K562 (cell line): Measurements from ENCODE around the gene PRSS27. TPM values are rescaled to one million over a fixed set of nuclear protein-coding genes. Genes with fewer than 3 reads are reported as not detected.

Source experiments
- ATF4 ChIP-seq: fragments of 450-650 bp; formaldehyde crosslinking; IDR thresholded peaks from 2 replicates; pipeline ENCODE4 v1.4.0; 2022; ENCODE audit warnings: mild to moderate bottlenecking, moderate library complexity
- CC2D1A ChIP-seq: fragments of 450-650 bp; IDR thresholded peaks from 2 replicates; pipeline ENCODE4 v1.6.1; 2017; ENCODE audit warnings: mild to moderate bottlenecking
- CCNT2 ChIP-seq: IDR thresholded peaks from 2 replicates; pipeline ENCODE4 v1.6.1; 2011; ENCODE audit warnings: borderline replicate concordance, low read depth, mild to moderate bottlenecking, moderate library complexity, mixed read lengths, low read length; ENCODE audit not compliant: insufficient read length; ENCODE audit errors: extremely low read depth
- KLF10 ChIP-seq: fragments of 250-450 bp; sonication (Bioruptor Pico); IDR thresholded peaks from 2 replicates; pipeline ENCODE4 v1.6.1; 2021; ENCODE audit warnings: matching md5 sums
- RBM25 ChIP-seq: fragments of 200-400 bp; formaldehyde crosslinking; IDR thresholded peaks from 2 replicates; pipeline ENCODE4 v1.6.1; 2018; ENCODE audit warnings: low read length, low read depth, moderate library complexity; ENCODE audit not compliant: severe bottlenecking
- RERE ChIP-seq: sonication (generic); formaldehyde crosslinking; IDR thresholded peaks from 2 replicates; pipeline ENCODE4 v1.8.0; 2023; ENCODE audit warnings: missing genetic modification reagents, mild to moderate bottlenecking, borderline replicate concordance
- polyA plus RNA-seq, 8 experiments: library from polyadenylated mRNA; depleted of rRNA in 4 of 8; stranded (reverse) in 5 of 8; unstranded in 3 of 8; fragments of >200 nt; fragmentation: Nextera tagmentation in 2 of 8; fragmentation: Illumina TruSeq in 1 of 8; extraction: Ambion mirVana in 2 of 8; extraction: Trizol in 1 of 8; gene quantifications; 2 replicates each; pipeline versions ENCODE4 v1.2.1 to v1.2.3, GENCODE V29; 2011 to 2014; ENCODE audit warnings: inconsistent platforms in 1 of 8, missing spikeins in 1 of 8
- total RNA-seq, 7 experiments: library from RNA; depleted of rRNA in 6 of 7; stranded (reverse); fragments of >200 nt in 6 of 7; fragmentation: Illumina TruSeq in 2 of 7; extraction: Trizol in 2 of 7; gene quantifications; 2 replicates each; pipeline versions ENCODE4 v1.2.1 to v1.2.3, GENCODE V29; 2011 to 2021; ENCODE audit warnings: low replicate concordance in 1 of 7
- TF ChIP-seq, protein P1 (sequence below): fragments of 250-450 bp; sonication (Bioruptor Pico); IDR thresholded peaks from 2 replicates; pipeline ENCODE4 v1.4.0; 2020; ENCODE audit warnings: mild to moderate bottlenecking, moderate library complexity, borderline replicate concordance
- TF ChIP-seq, protein P2 (sequence below): fragments of 250-450 bp; sonication (Bioruptor Pico); IDR thresholded peaks from 2 replicates; pipeline ENCODE4 v1.5.0; 2022; ENCODE audit warnings: mild to moderate bottlenecking
- TF ChIP-seq, protein P3 (sequence below): fragments of 450-650 bp; formaldehyde crosslinking; IDR thresholded peaks from 2 replicates; pipeline ENCODE4 v1.4.0; 2022; ENCODE audit warnings: missing genetic modification characterization
- TF ChIP-seq, protein P4 (sequence below), 2 experiments: fragments of 450-650 bp; conservative IDR thresholded peaks; 2 replicates each; pipeline ENCODE4 v1.6.1; 2017; ENCODE audit warnings: mild to moderate bottlenecking in 2 of 2, moderate library complexity in 2 of 2

Gene PRSS27
- total and polyA plus RNA-seq, 9 of the 15 experiments (the other 6 are each of a cell fraction or from before 2014, with no cell fraction given) = 0.09 to 0.20 (median 0.17) TPM; not detected in 5

DNA sequence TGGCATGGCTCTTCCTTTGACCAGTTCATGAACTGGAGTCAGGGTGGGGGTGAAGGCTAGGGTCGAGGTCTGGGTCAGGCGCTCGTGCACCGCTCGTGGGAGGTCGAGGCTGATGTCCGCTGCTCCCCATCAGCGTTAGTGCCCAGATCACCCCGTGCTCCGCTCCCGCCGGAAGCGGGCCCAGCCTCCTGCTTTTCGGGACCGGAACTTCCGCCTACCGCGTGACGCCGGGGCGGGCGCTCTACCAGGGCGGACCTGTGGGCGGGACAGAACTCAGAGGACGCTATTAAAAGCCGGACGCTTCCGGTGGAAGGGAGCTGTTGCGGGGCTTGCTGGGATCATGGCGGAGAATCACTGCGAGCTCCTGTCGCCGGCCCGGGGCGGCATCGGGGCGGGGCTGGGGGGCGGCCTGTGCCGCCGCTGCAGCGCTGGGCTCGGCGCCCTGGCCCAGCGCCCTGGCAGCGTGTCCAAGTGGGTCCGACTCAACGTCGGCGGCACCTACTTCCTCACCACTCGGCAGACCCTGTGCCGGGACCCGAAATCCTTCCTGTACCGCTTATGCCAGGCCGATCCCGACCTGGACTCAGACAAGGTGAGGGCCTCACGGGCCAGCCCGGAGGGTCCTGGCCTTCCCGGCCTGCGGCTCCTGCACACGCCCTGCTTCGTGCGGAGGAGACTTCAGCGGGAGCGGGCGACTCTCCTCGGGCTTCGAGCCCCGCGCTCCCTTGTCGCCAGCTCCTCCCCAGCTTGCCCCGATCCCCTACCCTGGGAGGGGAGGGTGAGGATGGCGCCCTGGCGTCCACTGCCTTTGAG, 37.6 kb downstream of the PRSS27 start, which contains the start of gene KCTD5 (continued):
- TF ChIP-seq, protein P1, sequence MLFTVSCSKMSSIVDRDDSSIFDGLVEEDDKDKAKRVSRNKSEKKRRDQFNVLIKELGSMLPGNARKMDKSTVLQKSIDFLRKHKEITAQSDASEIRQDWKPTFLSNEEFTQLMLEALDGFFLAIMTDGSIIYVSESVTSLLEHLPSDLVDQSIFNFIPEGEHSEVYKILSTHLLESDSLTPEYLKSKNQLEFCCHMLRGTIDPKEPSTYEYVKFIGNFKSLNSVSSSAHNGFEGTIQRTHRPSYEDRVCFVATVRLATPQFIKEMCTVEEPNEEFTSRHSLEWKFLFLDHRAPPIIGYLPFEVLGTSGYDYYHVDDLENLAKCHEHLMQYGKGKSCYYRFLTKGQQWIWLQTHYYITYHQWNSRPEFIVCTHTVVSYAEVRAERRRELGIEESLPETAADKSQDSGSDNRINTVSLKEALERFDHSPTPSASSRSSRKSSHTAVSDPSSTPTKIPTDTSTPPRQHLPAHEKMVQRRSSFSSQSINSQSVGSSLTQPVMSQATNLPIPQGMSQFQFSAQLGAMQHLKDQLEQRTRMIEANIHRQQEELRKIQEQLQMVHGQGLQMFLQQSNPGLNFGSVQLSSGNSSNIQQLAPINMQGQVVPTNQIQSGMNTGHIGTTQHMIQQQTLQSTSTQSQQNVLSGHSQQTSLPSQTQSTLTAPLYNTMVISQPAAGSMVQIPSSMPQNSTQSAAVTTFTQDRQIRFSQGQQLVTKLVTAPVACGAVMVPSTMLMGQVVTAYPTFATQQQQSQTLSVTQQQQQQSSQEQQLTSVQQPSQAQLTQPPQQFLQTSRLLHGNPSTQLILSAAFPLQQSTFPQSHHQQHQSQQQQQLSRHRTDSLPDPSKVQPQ (CRISPR knock-in tag) = no peak
- TF ChIP-seq KLF10 (CRISPR knock-in tag) = no peak
- no peak for TF ChIP-seq CC2D1A
- TF ChIP-seq, protein P2, sequence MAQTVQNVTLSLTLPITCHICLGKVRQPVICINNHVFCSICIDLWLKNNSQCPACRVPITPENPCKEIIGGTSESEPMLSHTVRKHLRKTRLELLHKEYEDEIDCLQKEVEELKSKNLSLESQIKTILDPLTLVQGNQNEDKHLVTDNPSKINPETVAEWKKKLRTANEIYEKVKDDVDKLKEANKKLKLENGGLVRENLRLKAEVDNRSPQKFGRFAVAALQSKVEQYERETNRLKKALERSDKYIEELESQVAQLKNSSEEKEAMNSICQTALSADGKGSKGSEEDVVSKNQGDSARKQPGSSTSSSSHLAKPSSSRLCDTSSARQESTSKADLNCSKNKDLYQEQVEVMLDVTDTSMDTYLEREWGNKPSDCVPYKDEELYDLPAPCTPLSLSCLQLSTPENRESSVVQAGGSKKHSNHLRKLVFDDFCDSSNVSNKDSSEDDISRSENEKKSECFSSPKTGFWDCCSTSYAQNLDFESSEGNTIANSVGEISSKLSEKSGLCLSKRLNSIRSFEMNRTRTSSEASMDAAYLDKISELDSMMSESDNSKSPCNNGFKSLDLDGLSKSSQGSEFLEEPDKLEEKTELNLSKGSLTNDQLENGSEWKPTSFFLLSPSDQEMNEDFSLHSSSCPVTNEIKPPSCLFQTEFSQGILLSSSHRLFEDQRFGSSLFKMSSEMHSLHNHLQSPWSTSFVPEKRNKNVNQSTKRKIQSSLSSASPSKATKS = no peak
- TF ChIP-seq, protein P3, sequence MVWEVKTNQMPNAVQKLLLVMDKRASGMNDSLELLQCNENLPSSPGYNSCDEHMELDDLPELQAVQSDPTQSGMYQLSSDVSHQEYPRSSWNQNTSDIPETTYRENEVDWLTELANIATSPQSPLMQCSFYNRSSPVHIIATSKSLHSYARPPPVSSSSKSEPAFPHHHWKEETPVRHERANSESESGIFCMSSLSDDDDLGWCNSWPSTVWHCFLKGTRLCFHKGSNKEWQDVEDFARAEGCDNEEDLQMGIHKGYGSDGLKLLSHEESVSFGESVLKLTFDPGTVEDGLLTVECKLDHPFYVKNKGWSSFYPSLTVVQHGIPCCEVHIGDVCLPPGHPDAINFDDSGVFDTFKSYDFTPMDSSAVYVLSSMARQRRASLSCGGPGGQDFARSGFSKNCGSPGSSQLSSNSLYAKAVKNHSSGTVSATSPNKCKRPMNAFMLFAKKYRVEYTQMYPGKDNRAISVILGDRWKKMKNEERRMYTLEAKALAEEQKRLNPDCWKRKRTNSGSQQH (CRISPR knock-in tag) = no peak
- no peak for TF ChIP-seq RERE (CRISPR knock-in tag)
- TF ChIP-seq, protein P4, sequence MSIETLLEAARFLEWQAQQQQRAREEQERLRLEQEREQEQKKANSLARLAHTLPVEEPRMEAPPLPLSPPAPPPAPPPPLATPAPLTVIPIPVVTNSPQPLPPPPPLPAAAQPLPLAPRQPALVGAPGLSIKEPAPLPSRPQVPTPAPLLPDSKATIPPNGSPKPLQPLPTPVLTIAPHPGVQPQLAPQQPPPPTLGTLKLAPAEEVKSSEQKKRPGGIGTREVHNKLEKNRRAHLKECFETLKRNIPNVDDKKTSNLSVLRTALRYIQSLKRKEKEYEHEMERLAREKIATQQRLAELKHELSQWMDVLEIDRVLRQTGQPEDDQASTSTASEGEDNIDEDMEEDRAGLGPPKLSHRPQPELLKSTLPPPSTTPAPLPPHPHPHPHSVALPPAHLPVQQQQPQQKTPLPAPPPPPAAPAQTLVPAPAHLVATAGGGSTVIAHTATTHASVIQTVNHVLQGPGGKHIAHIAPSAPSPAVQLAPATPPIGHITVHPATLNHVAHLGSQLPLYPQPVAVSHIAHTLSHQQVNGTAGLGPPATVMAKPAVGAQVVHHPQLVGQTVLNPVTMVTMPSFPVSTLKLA (conservative IDR thresholded peaks at IDR 0.05) = peak; percentile 93 to 97
- TF ChIP-seq CCNT2 = peak; percentile 79
- 0 out of 2 replicates have a peak, but pooled peaks have one; percentile 8 for TF ChIP-seq ATF4 (CRISPR knock-in tag)
- TF ChIP-seq RBM25 = no peak
